GM12864 (cell line): Measurements from ENCODE around the gene MMP15.
"Not testable (repeated sequence)": the region's sequence is repeated elsewhere in the genome, so short reads cannot be mapped to it uniquely, and the experiment has no call there.

Experiments used
- DNase-seq: peaks from one replicate; pipeline ENCODE4 v3.0.0-alpha.2; 2011; ENCODE audit warnings: low read depth
- H3K4me3 ChIP-seq: 2 replicates; pipeline ENCODE4 v1.5.1; 2011; ENCODE audit warnings: mild to moderate bottlenecking, low read depth, low read length, control low read depth
- CTCF ChIP-seq: IDR thresholded peaks from 2 replicates; pipeline ENCODE4 v1.5.1; 2011; ENCODE audit warnings: low read depth, mild to moderate bottlenecking, moderate library complexity, low read length, control low read depth, inconsistent platforms; ENCODE audit errors: missing control alignments

Gene MMP15

GRCh38 chr16:58000706-58001676 is 24.6 kb upstream of the MMP15 start, which contains the start of gene USB1:
TSS of gene USB1 (plus strand) at chr16:58001407. CDS start at chr16:58001484, 77 bp downstream.
- TF ChIP-seq CTCF, result peak; percentile 68
- H3K4me3 ChIP-seq, result peak within 1 kb of the TSS; percentile 67
- DNase-seq, result peak; percentile 59

GRCh38 chr16:58001781-58002415 is 23.7 kb upstream of the MMP15 start:
- no peak for DNase-seq
- peak overlapping the region; percentile 67 for H3K4me3 ChIP-seq
- TF ChIP-seq CTCF, result no peak

- DNase-seq, result no peak
- H3K4me3 ChIP-seq, result no peak overlapping the region
- TF ChIP-seq CTCF, result no peak
Observed at GRCh38 chr16:58002416-58002800, 23.1 kb upstream of the MMP15 start.

GRCh38 chr16:58002936-58003335 is 22.6 kb upstream of the MMP15 start:
- H3K4me3 ChIP-seq, result no peak overlapping the region
- TF ChIP-seq CTCF, result no peak
- no peak for DNase-seq

- H3K4me3 ChIP-seq, DNase-seq: not testable (repeated sequence)
Observed at GRCh38 chr16:58004736-58005135, 20.8 kb upstream of the MMP15 start.

- DNase-seq, result no peak
- no peak for TF ChIP-seq CTCF
- H3K4me3 ChIP-seq, result no peak overlapping the region
Observed at GRCh38 chr16:58009856-58010416, 15.6 kb upstream of the MMP15 start.

- TF ChIP-seq CTCF, result no peak
- DNase-seq, result no peak
- no peak overlapping the region for H3K4me3 ChIP-seq
Observed at GRCh38 chr16:58010886-58011285, 14.7 kb upstream of the MMP15 start.
